ENCODE data around the gene RBPJ. TPM values are rescaled to one million over a fixed set of nuclear protein-coding genes. Genes with fewer than 3 reads are reported as not detected.
"Not testable (repeated sequence)": the region's sequence is repeated elsewhere in the genome, so short reads cannot be mapped to it uniquely, and the experiment has no call there.

Gene RBPJ
- total RNA-seq, 1 donor from 2014 or later, result 118 TPM

GRCh38 chr4:26400132-26400531 lies 79.3 kb downstream of the RBPJ start:
- ATAC-seq, result no peak
- no peak for DNase-seq
- Histone ChIP-seq H3K4me1 (peaks cover 4% of the 10 kb centered on the region), H3K36me3 (no peaks in the 10 kb centered on the region), H3K9me3 (no peaks in the 10 kb centered on the region), H3K4me3 (no peak overlapping the region), H3K27me3 (ENCODE audit: low read depth) (no peaks in the 10 kb centered on the region), H3K27ac (no peak overlapping the region)
- no peak for TF ChIP-seq CTCF (IDR thresholded peaks at IDR 0.05)
- intact Hi-C loops (cut with DNase I), result loop anchor here (10.0 kb wide), 1 partner anchor 65 kb away; no protein-coding TSS in a partner anchor

- ATAC-seq; H3K4me3 ChIP-seq; H3K9me3 ChIP-seq; H3K27ac ChIP-seq; H3K27me3 ChIP-seq (ENCODE audit: low read depth); DNase-seq; H3K36me3 ChIP-seq; H3K4me1 ChIP-seq: not testable (repeated sequence)
- intact Hi-C loops (cut with DNase I), result loop anchor here (10.0 kb wide), 1 partner anchor 67 kb away; no protein-coding TSS in a partner anchor
These were observed 81.2 kb downstream of the RBPJ start for GRCh38 chr4:26402017-26402416.

GRCh38 chr4:26402458-26402857 lies 81.6 kb downstream of the RBPJ start:
- intact Hi-C loops (cut with DNase I), result loop anchor here (10.0 kb wide), 1 partner anchor 68 kb away; no protein-coding TSS in a partner anchor
- Histone ChIP-seq H3K4me3 (no peak overlapping the region), H3K36me3 (peaks cover 11% of the 10 kb centered on the region), H3K9me3 (peaks cover 7% of the 10 kb centered on the region), H3K27me3 (ENCODE audit: low read depth) (no peaks in the 10 kb centered on the region), H3K27ac (no peak overlapping the region), H3K4me1 (peaks cover 4% of the 10 kb centered on the region)
- ATAC-seq (no peak), DNase-seq (no peak)
- no peak for TF ChIP-seq CTCF (IDR thresholded peaks at IDR 0.05)

GRCh38 chr4:26404743-26405206 lies 84.0 kb downstream of the RBPJ start:
- no peaks in the 10 kb centered on the region for H3K27me3 ChIP-seq (ENCODE audit: low read depth)
- peaks cover 7% of the 10 kb centered on the region for H3K9me3 ChIP-seq
- no peak for DNase-seq
- TF ChIP-seq CTCF (IDR thresholded peaks at IDR 0.05), result no peak
- ATAC-seq, result no peak
- intact Hi-C loops (cut with DNase I), result loop anchor here (10.0 kb wide), 1 partner anchor 70 kb away; no protein-coding TSS in a partner anchor
- H3K4me3 ChIP-seq, result no peak overlapping the region
- H3K27ac ChIP-seq, result no peak overlapping the region
- peaks cover 4% of the 10 kb centered on the region for H3K4me1 ChIP-seq
- H3K36me3 ChIP-seq, result peaks cover 11% of the 10 kb centered on the region

GRCh38 chr4:26406346-26406975 lies 85.6 kb downstream of the RBPJ start:
- H3K9me3 ChIP-seq, result peaks cover 7% of the 10 kb centered on the region
- no peak for TF ChIP-seq CTCF (IDR thresholded peaks at IDR 0.05)
- H3K36me3 ChIP-seq, result peaks cover 11% of the 10 kb centered on the region
- DNase-seq, result no peak
- no peak for ATAC-seq
- H3K4me3 ChIP-seq, result no peak overlapping the region
- intact Hi-C loops (cut with DNase I), result loop anchor here (10.0 kb wide), 1 partner anchor 72 kb away; no protein-coding TSS in a partner anchor
- H3K27me3 ChIP-seq (ENCODE audit: low read depth), result no peaks in the 10 kb centered on the region
- no peak overlapping the region for H3K27ac ChIP-seq
- H3K4me1 ChIP-seq, result peaks cover 4% of the 10 kb centered on the region

GRCh38 chr4:26407476-26407875 lies 86.7 kb downstream of the RBPJ start:
- H3K27ac ChIP-seq, result no peak overlapping the region
- peaks cover 1% of the 10 kb centered on the region for H3K4me1 ChIP-seq
- intact Hi-C loops (cut with DNase I), result loop anchor here (10.0 kb wide), 1 partner anchor 73 kb away; no protein-coding TSS in a partner anchor
- DNase-seq (no peak), ATAC-seq (no peak)
- peaks cover 11% of the 10 kb centered on the region for H3K36me3 ChIP-seq
- H3K4me3 ChIP-seq, result no peak overlapping the region
- no peaks in the 10 kb centered on the region for H3K27me3 ChIP-seq (ENCODE audit: low read depth)
- H3K9me3 ChIP-seq, result peaks cover 7% of the 10 kb centered on the region
- no peak for TF ChIP-seq CTCF (IDR thresholded peaks at IDR 0.05)
